Rectal smooth muscle tissue (tissue), 1 donor: ENCODE measurements around the gene MIA2.
"Not testable (repeated sequence)": the region's sequence is repeated elsewhere in the genome, so short reads cannot be mapped to it uniquely, and the experiment has no call there.

ENCODE experiments used
- H3K27ac ChIP-seq: one replicate; pipeline ENCODE4 v1.7.0; 2013; ENCODE audit warnings: low read depth, low read length, inconsistent platforms
- H3K27me3 ChIP-seq: one replicate; pipeline ENCODE4 v1.7.0; 2013; ENCODE audit warnings: low read length; ENCODE audit not compliant: control insufficient read depth, insufficient read depth
- H3K36me3 ChIP-seq: one replicate; pipeline ENCODE4 v1.7.0; 2013; ENCODE audit warnings: low read length; ENCODE audit not compliant: control insufficient read depth, insufficient read depth
- H3K4me1 ChIP-seq: one replicate; pipeline ENCODE4 v1.7.0; 2013; ENCODE audit warnings: low read length; ENCODE audit not compliant: control insufficient read depth, insufficient read depth
- H3K4me3 ChIP-seq: one replicate; pipeline ENCODE4 v1.7.0; 2013; ENCODE audit warnings: low read length
- H3K9ac ChIP-seq: one replicate; pipeline ENCODE4 v1.7.0; 2013; ENCODE audit warnings: low read length

Gene MIA2

GRCh38 chr14:39233680-39234326, at the start of gene MIA2:
Gene MIA2 (plus strand): TSS chr14:39233915. CDS start chr14:39234115, 200 bp downstream.
- Histone ChIP-seq H3K4me1 (no peaks in the 10 kb centered on the region), H3K9ac (no peak within 1 kb of the TSS), H3K4me3 (no peak within 1 kb of the TSS)

GRCh38 chr14:39184628-39185255, 49.0 kb upstream of the MIA2 start:
- no peak overlapping the region for H3K4me3 ChIP-seq
- H3K9ac ChIP-seq = no peak overlapping the region
- no peaks in the 10 kb centered on the region for H3K27me3 ChIP-seq
- peaks cover 22% of the 10 kb centered on the region for H3K36me3 ChIP-seq
- H3K27ac ChIP-seq = no peak overlapping the region
- H3K4me1 ChIP-seq = no peaks in the 10 kb centered on the region

More at GRCh38 chr14:39233680-39234326, at the start of gene MIA2:
- Histone ChIP-seq H3K27me3 (no peaks in the 10 kb centered on the region), H3K27ac (no peak within 1 kb of the TSS), H3K36me3 (no peaks in the 10 kb centered on the region)

- Histone ChIP-seq H3K4me3 (no peak overlapping the region), H3K9ac (no peak overlapping the region), H3K4me1 (no peaks in the 10 kb centered on the region), H3K27me3 (no peaks in the 10 kb centered on the region), H3K27ac (no peak overlapping the region), H3K36me3 (peaks cover 18% of the 10 kb centered on the region)
Observed at GRCh38 chr14:39185256-39186049, 48.3 kb upstream of the MIA2 start.

GRCh38 chr14:39186941-39187525, 46.7 kb upstream of the MIA2 start:
- Histone ChIP-seq H3K27ac (no peak overlapping the region), H3K9ac (no peak overlapping the region), H3K27me3 (no peaks in the 10 kb centered on the region), H3K4me1 (no peaks in the 10 kb centered on the region), H3K4me3 (no peak overlapping the region), H3K36me3 (peaks cover 9% of the 10 kb centered on the region)

- H3K9ac ChIP-seq = no peak overlapping the region
- H3K36me3 ChIP-seq = no peaks in the 10 kb centered on the region
- no peaks in the 10 kb centered on the region for H3K27me3 ChIP-seq
- no peak overlapping the region for H3K4me3 ChIP-seq
- H3K4me1 ChIP-seq = no peaks in the 10 kb centered on the region
- H3K27ac ChIP-seq = no peak overlapping the region
Observed at GRCh38 chr14:39203659-39204606, 29.8 kb upstream of the MIA2 start.

GRCh38 chr14:39207430-39207829, 26.3 kb upstream of the MIA2 start:
- not testable (repeated sequence) for H3K4me1 ChIP-seq, H3K4me3 ChIP-seq, H3K27ac ChIP-seq, H3K36me3 ChIP-seq, H3K9ac ChIP-seq, H3K27me3 ChIP-seq

- no peak overlapping the region for H3K27ac ChIP-seq
- H3K27me3 ChIP-seq = no peaks in the 10 kb centered on the region
- no peak overlapping the region for H3K4me3 ChIP-seq
- H3K9ac ChIP-seq = no peak overlapping the region
- H3K4me1 ChIP-seq = no peaks in the 10 kb centered on the region
- H3K36me3 ChIP-seq = no peaks in the 10 kb centered on the region
Observed at GRCh38 chr14:39211109-39211741, 22.5 kb upstream of the MIA2 start.

GRCh38 chr14:39212034-39212433, 21.7 kb upstream of the MIA2 start:
- Histone ChIP-seq H3K27me3 (no peaks in the 10 kb centered on the region), H3K27ac (no peak overlapping the region), H3K4me1 (no peaks in the 10 kb centered on the region), H3K36me3 (no peaks in the 10 kb centered on the region), H3K4me3 (no peak overlapping the region), H3K9ac (no peak overlapping the region)

GRCh38 chr14:39212693-39213092, 21.0 kb upstream of the MIA2 start:
- H3K4me3 ChIP-seq = no peak overlapping the region
- no peak overlapping the region for H3K27ac ChIP-seq
- H3K9ac ChIP-seq = no peak overlapping the region
- H3K4me1 ChIP-seq = no peaks in the 10 kb centered on the region
- no peaks in the 10 kb centered on the region for H3K36me3 ChIP-seq
- no peaks in the 10 kb centered on the region for H3K27me3 ChIP-seq

GRCh38 chr14:39217214-39217879, 16.4 kb upstream of the MIA2 start:
- Histone ChIP-seq H3K36me3 (no peaks in the 10 kb centered on the region), H3K27me3 (no peaks in the 10 kb centered on the region), H3K27ac (no peak overlapping the region)

GRCh38 chr14:39218171-39218769, 15.4 kb upstream of the MIA2 start:
- Histone ChIP-seq H3K36me3 (no peaks in the 10 kb centered on the region), H3K4me1 (no peaks in the 10 kb centered on the region), H3K27me3 (no peaks in the 10 kb centered on the region), H3K9ac (no peak overlapping the region), H3K27ac (no peak overlapping the region), H3K4me3 (no peak overlapping the region)

More at GRCh38 chr14:39217214-39217879, 16.4 kb upstream of the MIA2 start:
- Histone ChIP-seq H3K4me3 (no peak overlapping the region), H3K9ac (no peak overlapping the region), H3K4me1 (no peaks in the 10 kb centered on the region)
